SK-N-SH treated with all-trans-retinoic acid at 6 μM for 48 hours (cell line): Measurements from ENCODE around the gene PLCB1.

Experiments used
- ARNTL ChIP-seq: fragments of 450-650 bp; formaldehyde crosslinking; IDR thresholded peaks from 2 replicates; pipeline ENCODE4 v1.5.0; 2020; ENCODE audit warnings: low read depth, mild to moderate bottlenecking, moderate library complexity, borderline replicate concordance
- BACH2 ChIP-seq: fragments of 250-450 bp; sonication (Bioruptor Pico); IDR thresholded peaks from 2 replicates; pipeline ENCODE4 v1.9.0; 2021; ENCODE audit warnings: mild to moderate bottlenecking, borderline replicate concordance
- RARB ChIP-seq: fragments of 250-450 bp; sonication (Bioruptor Pico); IDR thresholded peaks from 2 replicates; pipeline ENCODE4 v1.8.0; 2021; ENCODE audit warnings: mild to moderate bottlenecking, moderate library complexity
- TOX ChIP-seq: fragments of 250-450 bp; sonication (Bioruptor Pico); IDR thresholded peaks from 2 replicates; pipeline ENCODE4 v1.8.0; 2021; ENCODE audit warnings: mild to moderate bottlenecking, moderate library complexity, borderline replicate concordance
- ZNF70 ChIP-seq: fragments of 450-650 bp; formaldehyde crosslinking; IDR thresholded peaks from 2 replicates; pipeline ENCODE4 v1.5.0; 2020; ENCODE audit warnings: mild to moderate bottlenecking, moderate library complexity
- TF ChIP-seq, protein P1 (sequence below): fragments of 250-450 bp; sonication (Bioruptor Pico); IDR thresholded peaks from 2 replicates; pipeline ENCODE4 v1.5.0; 2020; ENCODE audit warnings: mild to moderate bottlenecking, moderate library complexity

DNA sequence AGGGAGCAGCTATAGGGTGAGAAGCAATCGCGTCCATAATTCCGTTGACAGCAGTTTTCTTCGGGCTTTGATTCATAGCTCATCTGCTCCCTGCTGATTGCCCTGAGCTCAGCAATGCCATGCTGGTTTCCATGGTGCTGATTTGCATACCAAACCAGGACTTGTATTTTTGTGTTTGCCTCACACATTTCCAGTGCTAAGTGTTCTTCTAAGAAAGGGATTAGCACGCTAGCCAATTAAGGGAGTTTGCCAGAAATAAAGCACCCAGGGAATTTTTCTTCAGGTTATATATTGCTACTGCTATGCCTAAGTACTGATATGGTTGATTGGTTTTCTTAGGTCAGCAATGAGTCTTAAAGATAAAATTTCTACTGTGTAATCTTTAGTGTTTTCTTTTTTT is 177.6 kb downstream of the PLCB1 start:
- TF ChIP-seq TOX (CRISPR knock-in tag) (no peak), ZNF70 (CRISPR knock-in tag) (no peak), RARB (no peak), ARNTL (CRISPR knock-in tag) (no peak), BACH2 (CRISPR knock-in tag) (no peak)
- TF ChIP-seq, protein P1, sequence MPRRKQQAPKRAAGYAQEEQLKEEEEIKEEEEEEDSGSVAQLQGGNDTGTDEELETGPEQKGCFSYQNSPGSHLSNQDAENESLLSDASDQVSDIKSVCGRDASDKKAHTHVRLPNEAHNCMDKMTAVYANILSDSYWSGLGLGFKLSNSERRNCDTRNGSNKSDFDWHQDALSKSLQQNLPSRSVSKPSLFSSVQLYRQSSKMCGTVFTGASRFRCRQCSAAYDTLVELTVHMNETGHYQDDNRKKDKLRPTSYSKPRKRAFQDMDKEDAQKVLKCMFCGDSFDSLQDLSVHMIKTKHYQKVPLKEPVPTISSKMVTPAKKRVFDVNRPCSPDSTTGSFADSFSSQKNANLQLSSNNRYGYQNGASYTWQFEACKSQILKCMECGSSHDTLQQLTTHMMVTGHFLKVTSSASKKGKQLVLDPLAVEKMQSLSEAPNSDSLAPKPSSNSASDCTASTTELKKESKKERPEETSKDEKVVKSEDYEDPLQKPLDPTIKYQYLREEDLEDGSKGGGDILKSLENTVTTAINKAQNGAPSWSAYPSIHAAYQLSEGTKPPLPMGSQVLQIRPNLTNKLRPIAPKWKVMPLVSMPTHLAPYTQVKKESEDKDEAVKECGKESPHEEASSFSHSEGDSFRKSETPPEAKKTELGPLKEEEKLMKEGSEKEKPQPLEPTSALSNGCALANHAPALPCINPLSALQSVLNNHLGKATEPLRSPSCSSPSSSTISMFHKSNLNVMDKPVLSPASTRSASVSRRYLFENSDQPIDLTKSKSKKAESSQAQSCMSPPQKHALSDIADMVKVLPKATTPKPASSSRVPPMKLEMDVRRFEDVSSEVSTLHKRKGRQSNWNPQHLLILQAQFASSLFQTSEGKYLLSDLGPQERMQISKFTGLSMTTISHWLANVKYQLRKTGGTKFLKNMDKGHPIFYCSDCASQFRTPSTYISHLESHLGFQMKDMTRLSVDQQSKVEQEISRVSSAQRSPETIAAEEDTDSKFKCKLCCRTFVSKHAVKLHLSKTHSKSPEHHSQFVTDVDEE (CRISPR knock-in tag): no peak
